ENCODE measurements around the gene TMEM225B.
"Not testable (repeated sequence)": the region's sequence is repeated elsewhere in the genome, so short reads cannot be mapped to it uniquely, and the experiment has no call there.

The TMEM225B gene

GRCh38 chr7:99654626-99655025, 56.6 kb downstream of the TMEM225B start:
- DNase-seq (ENCODE audit: low read depth), result not testable (repeated sequence)

GRCh38 chr7:99657879-99658278, 59.8 kb downstream of the TMEM225B start:
- DNase-seq (ENCODE audit: low read depth), result not testable (repeated sequence)

Data from GM04503 (cell line).